NCI-H510A (cell line): Measurements from ENCODE around the gene IFNB1.

Experiments
- DNase-seq: peaks from one replicate; lab custom pipeline; 2025; lab: John Stamatoyannopoulos, UW

Gene IFNB1

DNA sequence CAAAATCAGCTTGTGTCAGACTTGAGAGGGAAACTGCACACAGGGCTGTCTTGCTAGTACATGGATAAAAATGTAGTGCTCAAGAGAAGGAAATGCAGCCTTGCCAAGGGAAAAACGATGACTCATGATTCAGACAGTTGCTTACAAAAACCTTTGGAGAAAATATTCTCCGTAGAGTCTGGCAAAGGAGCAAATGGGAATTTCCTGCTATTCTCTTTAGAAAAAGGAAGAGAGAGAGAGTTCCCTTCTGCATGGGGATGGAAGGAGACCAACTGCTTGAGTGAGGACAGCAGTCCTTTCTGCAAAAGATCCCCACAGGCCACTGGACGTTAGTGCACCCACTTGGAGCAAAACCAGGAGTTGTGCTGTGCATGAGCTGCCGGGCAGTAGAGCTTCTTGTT, 7.6 kb downstream of the IFNB1 start:
- DNase-seq = no peak

DNA sequence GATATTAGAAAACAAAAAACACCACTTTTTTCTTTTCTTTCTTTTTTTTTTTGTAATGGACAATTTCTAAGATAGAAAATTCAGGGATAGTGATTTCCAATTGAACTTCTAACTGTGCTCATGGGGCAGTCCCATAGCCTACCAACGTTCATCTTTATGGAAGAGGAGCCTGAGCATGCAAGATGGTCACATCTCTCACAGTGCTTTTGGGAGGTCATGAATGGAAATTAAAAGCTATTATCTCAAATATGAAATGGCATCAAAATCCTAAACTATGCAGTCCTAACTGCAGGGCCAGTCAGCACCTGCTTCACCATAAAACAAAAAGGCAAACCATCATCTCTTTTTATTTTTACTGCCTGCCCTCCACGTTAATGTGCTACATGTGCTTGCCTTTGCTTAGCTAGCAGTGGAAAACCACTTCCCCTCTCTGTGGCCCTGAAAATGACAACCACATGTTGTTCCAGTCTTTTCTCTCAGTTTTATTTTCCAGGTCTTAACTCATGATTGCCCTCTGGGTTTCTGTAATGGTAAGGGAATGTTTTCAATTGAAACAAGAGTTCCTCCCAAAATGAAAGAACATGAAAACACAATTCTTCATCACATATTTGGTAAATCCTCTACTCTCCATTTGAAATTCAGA, 16.7 kb downstream of the IFNB1 start:
- DNase-seq = no peak

DNA sequence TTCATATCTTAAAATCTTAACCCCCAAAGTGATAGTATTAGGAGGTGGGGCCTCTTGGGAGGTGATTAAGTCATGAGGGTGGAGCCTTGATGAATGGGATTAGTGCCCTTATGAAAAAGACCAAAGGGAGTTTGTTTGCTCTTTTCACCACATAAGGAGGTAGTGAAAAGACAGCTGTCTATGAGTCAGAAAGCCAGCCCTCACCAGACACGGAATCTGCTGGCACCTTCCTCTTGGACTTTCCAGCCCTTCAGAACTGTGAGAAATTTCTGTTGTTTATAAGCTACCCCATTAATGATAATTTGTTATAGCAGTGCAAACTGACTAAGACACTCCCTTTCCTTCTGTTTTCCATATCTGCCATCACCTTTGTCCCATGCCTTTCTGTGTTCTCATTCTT, 20.8 kb downstream of the IFNB1 start:
- DNase-seq = no peak

DNA sequence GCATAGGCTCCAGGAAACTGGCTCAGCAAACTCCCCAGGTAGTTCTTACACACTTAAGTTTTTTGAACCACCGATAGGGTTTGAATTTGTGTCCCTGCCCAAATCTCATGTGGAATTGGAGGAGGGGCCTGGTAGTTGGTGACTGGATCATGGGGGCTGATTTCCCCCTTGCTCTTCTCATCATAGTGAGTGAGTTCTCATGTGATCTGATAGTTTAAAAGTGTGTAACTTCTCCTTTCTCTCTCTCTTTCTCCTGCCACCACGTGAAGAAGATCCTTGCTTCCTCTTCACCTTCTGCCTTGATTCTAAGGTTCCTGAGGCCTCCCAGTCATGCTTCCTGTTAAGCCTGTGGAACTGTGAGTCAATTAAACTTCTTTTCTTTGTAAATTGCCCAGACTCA, 23.9 kb downstream of the IFNB1 start:
- no peak for DNase-seq

DNA sequence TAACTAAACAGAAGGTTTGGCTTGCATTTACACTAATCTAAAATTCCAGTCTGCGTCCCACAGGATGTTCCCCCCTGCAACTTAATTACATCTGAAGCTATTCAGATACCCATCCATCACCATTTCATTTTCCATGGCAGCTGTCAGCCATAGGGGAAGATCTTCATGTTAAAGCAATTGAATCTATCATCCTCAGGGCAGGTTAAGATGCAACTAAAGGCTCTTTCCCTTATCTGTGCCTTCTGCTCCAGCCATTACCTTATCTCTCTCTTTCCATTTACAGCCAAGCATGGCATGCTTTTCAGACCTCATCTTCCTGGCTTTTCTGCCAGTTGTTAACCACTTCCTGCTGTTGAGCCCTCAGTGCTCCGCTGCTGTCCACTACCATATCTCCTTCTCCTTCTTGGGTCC, 30.5 kb downstream of the IFNB1 start:
- no peak for DNase-seq

DNA sequence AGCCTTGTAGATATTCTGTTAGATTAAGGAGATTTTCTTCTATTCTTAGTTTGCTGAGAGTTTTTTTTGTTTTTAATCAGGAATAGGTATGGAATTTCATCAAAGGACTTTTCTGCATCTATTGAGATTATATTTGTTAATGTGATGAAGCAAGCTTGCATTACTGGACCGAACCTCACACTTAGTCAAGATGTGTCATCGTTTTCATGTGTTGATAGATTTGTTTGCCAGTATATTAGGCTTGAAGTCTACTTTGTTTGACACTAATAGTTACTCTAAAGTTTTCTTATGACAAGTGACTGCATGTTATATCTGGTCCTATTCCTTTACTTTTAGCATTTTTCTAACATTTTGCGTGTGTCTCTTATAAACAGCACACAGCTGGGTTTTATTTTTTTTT, 33.9 kb downstream of the IFNB1 start:
- DNase-seq = no peak

DNA sequence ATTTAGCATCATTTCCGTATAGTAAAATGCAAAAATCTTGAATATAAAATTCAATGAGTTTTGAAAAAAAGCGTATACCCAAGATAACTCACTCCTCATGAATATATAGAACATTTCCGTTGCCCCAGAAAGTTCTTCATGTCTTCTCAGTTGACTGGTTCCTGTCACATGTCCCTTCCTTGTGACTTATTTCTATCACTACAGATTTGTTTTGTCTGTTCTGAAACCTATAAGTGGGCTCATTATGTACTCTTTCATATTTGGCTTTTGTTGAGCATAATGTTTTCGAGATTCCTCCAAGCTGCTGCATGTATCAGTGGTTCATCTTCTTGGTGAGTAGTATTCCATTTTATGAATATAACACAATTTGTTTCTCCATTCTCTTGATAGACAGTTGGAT, 35.3 kb downstream of the IFNB1 start:
- no peak for DNase-seq

DNA sequence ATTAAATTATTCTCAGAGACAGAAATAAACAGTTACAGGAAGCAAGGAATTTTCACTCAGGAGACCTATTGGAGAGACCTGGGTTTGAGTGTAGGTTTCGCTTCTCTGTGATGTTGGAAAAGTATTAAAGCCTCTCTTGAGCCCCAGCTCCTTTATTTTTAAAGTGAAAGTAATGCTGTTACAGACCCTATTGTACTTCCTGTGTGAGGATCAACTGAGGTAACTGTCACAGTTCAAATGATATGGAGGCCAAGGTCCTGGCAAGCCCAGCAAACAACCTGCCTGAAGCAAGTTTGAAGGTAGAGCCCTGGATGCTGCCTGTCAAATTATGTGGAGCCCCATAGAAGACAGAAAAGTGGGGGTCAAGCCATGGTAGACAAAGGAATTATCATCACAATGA, 38.4 kb downstream of the IFNB1 start:
- no peak for DNase-seq

DNA sequence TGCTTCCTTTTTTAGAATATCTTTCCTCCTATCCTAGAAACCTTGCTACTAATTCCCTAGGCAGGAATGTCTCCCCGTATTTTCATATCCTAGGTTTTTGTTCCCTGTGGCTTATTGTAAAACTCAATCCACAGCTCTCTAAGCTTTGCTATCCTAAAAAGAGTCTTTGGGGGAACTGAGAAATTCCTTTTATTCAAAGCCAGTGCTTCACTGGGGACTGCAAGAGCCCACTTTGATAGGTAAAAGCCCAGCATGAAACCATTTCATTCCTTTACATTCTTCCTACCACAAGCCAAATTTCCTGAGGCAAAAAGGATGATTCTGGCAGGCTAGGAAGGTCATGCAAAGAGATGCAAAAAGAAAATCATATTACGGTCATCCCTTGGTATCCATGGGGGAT, 40.5 kb downstream of the IFNB1 start:
- no peak for DNase-seq

DNA sequence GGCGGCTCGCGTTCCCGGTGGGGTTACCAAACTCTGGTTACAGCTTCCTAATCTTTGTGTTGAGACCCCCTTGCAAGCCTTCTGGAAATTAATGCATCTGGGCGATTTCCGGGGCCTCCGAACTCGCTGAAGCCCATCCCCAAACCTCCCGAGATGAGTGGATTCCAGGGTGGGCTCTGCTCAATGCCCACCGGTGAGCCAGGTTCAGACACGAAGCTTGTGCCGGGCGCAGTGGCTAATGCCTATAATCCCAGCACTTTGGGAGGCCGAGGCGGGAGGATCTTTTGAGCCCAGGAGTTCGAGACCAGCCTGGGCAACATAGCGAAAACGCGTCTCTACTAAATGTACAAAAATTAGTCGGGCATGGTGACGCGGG, 45.9 kb downstream of the IFNB1 start:
- DNase-seq = no peak

DNA sequence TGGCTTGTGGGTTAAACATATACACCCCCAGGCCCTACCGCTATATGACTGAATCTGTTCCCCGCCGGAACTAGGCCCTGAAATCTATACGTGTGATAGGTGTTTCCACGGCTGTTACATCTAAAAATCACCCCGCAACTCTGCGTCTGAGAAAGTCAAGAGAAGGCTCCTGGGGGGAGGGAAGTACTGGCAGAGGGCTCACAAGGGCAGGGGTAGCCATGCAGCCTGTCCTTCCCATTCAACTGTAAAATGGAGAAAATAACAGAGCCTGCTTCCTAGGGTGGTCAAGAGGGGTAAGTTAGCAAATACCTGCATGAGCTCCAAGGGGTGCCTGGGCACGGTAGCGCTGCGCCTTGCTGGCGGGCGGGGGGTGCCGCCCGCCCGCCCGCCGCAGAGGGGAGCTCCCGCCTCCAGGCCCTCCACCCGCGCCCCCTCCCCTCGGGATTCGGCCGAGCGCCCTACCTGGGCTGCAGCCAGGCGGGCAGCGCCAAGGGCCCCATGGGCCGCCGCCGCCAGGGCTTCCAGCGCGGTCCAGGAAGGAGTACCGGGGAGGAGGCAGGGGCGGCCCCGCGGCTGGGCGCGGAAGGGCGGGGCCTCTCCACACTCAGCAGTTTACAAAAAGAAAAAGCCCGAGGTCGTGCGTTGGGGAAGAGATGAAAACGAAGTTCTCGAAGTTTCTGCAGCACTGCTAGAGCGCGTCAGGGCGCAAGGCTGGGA, 46.5 kb downstream of the IFNB1 start, which contains the start of gene HACD4:
Gene HACD4 (minus strand): TSS at position 550 of the 717 bp plus-strand sequence. CDS start 50 bp downstream, at position 500.
- no peak for DNase-seq

DNA sequence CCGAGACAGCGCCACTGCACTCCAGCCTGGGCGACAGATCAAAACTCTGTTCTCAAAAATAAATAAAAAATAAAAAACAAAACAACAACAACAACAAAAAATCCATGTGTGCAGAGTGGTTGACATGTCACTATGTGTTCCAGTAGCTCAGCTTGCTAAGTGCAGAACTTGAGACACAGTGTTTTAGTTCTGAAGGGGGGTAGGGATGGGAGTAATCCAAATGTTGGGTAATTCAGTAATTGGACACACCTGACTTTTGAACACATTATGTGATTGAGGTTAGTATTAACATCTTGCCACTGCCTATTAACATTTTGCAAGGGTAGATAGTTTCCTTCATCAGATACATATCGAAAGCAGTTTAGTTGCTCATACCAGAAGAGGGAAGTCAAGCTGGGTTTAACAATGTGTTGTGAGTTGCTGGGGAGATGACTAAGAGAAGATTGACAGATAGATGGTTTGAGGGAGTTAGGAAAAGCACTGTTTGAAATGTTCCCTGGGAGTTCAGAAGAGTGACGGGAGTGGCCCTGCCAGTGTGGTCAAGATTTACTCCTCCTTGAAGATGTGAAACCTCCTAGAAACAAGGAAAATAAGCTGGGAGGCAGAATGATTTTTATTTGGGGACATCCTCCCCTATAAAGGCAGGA, 47.2 kb downstream of the IFNB1 start:
- DNase-seq = no peak

DNA sequence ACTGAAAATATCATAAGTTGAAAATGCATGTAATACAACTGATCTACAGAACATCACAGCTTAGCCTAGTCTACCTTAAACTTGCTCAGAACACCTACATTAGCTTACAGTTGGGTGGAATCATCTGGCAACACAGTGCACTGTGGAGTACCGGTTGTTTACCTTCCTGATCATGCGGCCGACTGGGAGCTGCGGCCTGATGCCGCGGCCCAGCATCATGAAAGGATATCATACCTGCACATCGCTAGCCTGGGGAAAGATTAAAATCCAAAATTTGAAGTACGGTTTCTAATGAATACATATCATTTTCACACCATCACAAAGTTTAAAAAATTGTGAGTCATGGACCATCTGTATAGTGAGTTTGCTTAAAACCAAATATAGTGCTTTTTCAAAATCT, 48.1 kb downstream of the IFNB1 start:
- no peak for DNase-seq

DNA sequence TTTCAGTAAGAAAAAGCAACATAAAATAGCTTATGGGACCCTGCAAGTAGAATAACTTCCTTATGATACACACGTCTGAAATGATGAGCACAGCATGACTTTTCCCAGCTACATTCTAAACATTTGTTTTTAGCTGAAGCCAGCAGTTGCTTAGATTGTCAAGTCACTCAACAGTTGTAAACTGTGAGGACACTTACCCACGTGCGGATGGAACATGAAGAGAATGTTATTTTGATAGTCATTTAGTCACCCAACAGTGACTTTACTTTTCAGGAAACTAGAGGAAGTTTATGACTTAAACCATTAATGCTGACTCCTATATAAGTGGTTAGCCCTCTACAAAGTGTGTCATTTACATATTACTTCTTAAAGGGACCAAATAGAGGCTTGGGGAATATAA, 49.3 kb downstream of the IFNB1 start:
- no peak for DNase-seq

DNA sequence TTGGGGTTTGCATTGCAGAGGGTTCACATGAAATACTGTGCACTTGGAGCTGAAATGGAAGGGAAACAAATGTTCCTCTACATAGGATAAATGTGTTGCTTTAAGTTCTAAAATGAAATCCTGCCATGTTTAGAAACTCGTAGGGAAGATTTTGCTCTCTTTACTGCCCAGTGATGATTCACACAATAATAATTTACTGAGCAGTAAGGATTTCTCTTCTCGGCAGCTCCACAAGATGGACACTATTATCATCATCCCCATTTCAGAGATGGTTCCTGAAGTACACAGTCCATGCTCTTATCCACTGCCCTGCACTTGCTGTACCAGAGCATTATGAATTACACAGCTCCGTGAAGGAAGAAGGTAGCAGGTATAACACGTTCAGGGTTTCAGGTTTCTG, 50.4 kb downstream of the IFNB1 start:
- DNase-seq = no peak
